ENCODE data around the gene EHD1.

Gene EHD1

DNA sequence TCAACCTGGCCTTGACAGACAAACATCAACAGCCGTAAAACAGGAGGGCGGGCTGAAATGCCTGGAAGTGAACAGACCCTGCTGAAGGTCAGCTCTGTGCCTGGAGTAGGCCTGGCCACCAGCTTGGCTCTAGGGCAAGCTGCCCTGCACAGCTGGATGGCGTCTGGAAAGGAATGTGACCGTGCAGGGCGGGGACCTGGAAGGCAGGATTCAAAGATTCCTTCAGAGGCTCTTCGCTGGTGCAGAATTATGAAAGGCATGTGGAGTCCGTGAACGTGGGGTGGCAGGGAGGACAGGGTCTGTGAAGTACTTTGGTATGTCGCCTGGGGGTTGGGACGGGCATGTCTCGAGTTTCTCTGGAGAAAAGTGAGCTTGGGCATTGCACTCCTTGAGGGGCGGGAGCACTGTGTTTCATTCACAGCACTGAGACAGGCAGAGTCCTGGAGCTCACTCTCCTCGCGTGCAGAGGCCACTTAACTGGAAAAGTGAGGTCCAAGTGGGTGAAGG, 1.5 kb downstream of the EHD1 start:
- DNase-seq (ENCODE audit: low spot score) = no peak
- TF ChIP-seq, protein P1, sequence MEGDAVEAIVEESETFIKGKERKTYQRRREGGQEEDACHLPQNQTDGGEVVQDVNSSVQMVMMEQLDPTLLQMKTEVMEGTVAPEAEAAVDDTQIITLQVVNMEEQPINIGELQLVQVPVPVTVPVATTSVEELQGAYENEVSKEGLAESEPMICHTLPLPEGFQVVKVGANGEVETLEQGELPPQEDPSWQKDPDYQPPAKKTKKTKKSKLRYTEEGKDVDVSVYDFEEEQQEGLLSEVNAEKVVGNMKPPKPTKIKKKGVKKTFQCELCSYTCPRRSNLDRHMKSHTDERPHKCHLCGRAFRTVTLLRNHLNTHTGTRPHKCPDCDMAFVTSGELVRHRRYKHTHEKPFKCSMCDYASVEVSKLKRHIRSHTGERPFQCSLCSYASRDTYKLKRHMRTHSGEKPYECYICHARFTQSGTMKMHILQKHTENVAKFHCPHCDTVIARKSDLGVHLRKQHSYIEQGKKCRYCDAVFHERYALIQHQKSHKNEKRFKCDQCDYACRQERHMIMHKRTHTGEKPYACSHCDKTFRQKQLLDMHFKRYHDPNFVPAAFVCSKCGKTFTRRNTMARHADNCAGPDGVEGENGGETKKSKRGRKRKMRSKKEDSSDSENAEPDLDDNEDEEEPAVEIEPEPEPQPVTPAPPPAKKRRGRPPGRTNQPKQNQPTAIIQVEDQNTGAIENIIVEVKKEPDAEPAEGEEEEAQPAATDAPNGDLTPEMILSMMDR (IDR thresholded peaks at IDR 0.05; ENCODE audit: extremely low read depth, missing control alignments) = no peak

DNA sequence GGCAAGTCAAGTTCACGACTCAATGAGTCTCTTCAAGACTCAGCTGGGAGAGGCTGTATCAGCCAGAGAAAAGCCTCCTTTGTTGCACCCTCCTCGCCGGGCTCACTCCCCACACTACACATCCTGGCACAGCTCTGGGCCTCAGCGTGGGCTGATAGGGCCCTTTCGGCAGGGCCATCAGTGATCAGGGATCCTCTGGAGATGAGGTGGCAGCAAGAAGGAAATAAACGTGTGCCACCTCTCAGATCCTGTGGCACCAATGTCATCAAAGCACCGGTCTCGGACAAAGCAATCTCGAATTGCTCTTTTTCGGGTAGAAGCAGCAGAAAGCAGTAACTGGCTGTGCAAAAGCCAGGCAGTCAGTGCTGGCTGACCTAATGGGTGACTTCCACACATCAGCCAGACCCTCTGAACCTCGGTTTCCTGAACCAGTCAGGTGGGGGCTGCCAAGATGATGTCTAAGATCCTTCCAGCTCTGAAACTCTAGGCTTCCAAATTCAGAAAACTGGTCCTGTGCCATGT, 2.1 kb downstream of the EHD1 start:
- TF ChIP-seq, protein P1 (IDR thresholded peaks at IDR 0.05; ENCODE audit: extremely low read depth, missing control alignments) = no peak
- no peak for DNase-seq (ENCODE audit: low spot score)

DNA sequence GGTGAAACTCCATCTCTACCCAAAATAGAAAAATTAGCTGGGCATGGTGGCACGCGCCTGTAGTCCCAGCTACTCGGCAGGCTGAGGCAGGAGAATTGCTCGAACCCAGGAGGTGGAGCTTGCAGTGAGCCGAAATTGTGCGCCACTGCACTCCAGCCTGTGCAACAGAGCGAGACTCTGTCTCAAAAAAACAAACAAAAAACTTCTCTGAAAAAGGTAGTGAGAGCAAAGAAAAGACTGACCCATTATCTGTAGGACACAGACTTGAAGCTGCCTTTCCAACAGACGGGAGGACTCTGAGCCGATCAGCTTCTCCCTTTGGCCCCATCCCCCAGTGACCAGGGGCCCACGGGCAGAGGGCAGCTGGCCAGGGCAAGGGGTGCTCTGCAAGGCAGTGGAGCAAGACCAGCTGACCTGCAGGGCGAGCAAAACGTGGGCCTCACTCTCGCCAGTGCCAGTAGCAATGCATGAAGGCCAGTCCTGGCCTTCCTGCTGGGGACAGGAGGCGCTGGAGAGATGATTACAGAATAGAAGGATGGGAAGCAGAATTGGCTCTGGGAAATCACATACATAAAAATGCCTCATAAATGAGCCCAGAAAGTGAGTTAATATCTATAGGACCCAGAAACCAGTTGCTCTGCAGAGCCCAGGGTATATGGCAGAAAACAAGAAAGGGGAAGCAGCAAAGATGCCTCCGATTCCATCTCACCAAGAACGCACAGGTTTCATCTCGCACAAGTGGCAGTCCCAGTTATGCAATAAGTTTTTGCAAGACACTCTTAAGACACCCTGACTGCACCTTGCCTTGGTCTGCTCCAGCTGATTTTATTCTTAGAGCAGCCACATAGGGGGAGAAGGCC, 2.8 kb downstream of the EHD1 start:
- TF ChIP-seq, protein P1 (IDR thresholded peaks at IDR 0.05; ENCODE audit: extremely low read depth, missing control alignments) = no peak
- DNase-seq (ENCODE audit: low spot score) = no peak

DNA sequence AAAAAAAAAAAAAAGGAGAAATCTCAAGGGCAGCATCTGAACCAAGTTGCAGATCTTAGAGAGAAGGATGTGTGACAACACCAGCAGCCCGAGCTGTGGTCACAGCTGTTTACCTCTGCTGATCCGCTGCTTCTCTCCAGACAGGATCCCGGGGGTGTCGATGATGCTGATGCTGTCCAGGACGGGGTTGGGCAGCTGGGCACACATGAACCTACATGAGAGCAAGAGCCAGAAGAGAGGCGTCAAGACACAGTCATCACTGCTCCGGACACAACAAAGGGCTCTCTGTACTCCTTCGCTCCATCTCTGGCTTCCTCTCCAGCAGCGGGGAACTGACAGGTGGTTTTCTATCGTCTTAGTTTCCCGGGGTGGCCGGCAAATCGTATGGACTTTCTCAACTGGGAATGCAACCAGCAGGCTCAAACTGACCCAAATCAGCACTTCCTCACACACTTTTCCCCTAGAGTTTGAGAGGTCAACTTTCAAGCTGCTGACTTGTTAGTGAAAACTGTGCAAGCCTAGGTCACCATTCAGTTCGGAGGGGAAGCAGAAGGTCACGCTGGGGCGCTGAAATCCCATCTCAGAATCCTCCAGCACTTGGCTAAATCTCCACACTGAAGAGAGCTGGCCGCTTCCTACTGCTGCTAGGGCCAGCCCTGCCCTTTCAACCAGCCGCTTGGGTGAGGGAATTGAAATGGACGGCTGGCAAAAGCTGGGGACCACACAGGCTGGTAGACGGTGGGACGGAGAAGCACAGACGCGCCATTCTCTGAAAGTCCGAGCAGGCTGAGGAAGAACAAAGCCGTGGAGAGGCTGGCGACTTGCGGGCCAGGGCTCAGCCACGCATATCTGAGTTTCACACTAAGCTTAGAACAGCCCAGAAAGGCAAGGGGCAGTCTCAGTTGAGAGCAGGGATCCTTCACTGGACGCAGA, 3.8 kb downstream of the EHD1 start:
- TF ChIP-seq, protein P1 (IDR thresholded peaks at IDR 0.05; ENCODE audit: extremely low read depth, missing control alignments) = no peak
- DNase-seq (ENCODE audit: low spot score) = no peak

DNA sequence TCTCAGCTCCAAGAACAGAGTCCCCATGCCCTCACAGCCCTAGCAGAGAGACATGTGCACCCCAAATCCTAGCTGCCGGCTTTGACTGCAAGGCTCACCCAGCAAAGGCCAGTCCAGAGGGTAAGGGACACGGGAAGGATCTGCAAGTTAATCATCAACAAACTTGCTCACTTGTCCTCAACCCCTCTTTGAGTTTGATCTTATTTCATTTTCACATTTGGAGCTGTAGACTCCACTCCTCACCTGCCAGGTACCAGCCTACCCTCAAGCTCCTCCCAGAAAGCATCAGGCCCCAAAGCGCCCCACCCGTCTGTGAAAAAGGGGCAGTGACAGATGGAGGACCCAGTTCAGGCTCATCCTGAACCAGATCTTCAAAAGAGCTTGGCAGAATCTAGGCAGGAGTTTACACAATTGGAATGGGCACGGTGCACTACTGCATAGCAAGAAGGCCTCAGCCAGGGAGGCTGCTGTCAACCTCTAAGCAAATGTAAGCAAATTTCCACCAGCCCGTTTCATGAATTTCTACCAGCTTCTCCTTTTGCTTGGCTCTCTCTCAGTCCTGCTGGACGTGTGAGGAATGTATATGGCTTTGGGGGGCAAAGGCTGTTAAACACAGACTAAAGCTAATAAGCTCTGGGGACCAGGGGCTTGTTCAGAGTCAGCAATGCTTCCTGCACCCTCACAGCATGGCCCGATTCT, 5.5 kb downstream of the EHD1 start:
- no peak for DNase-seq (ENCODE audit: low spot score)
- TF ChIP-seq, protein P1 (IDR thresholded peaks at IDR 0.05; ENCODE audit: extremely low read depth, missing control alignments) = no peak

DNA sequence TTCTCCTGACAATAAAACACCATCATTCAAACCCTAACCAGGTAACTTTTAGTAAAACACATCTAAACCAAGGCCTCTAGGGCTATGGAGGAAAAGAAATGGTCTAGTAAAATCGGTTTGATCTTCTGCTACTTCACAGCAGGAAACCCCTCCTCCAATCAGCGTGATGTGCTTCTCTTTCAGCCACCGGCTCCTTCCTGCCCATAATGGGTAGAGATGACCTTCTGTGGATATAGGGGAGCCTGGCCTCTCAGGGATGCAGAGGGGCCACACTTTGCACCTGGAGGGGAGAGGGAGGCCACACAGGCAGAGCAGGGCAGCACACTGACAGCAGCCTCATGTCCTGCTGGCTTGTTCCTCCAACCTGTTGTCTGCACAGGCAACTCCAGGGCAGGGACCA, 6.9 kb downstream of the EHD1 start:
- no peak for DNase-seq (ENCODE audit: low spot score)
- TF ChIP-seq, protein P1 (IDR thresholded peaks at IDR 0.05; ENCODE audit: extremely low read depth, missing control alignments) = no peak
